ENCODE data around the gene TMUB1. TPM values are rescaled to one million over a fixed set of nuclear protein-coding genes. Genes with fewer than 3 reads are reported as not detected.

Gene TMUB1
- total RNA-seq, 1 experiment from 2014 or later = 43.8 TPM

DNA sequence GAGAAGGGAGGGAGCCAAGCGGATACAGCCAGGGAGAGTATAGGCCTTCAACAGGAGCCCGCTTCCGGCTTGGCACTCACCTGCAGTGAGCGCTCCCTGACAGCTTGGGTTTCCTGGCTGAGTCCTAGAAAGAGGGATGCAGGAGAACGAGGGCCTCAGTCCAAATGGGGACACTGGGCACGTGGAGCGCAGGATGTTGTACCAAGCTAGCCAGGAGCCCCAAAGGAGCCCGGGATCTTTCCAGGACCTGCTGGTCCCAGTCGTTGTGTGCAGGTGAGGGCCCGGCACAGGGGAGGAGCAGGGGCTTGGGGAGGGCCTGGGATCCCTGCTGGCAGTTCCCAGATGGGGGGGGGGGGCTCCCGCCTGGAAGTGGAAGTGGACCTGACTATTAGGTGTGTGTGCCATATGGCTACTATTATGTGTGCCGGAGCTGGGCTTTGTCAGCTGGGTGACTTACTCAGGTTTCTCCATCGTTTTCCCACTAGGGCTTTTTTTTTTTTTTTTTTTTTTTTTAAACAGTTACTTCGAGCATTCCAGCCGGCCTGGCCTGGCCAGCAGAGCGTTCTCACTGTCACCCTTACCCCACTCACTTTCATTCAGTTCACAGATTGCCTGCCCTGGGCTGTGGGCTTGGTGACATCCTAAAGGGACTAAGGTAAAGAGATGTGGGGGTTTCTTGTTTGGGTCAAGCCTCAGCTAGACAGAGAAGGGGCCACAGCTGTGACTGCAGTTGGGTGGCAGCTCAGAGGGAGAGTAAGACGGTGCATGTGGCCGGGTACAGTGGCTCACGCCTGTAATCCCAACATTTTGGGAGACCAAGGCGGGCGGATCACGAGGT lies 6.8 kb upstream of the TMUB1 start:
- peaks cover 18% of the 10 kb centered on the region for H3K36me3 ChIP-seq (ENCODE audit: insufficient read depth, low read length, poor library complexity, severe bottlenecking)
- TF ChIP-seq EZH2 (IDR thresholded peaks at IDR 0.05; ENCODE audit: borderline replicate concordance, low read depth, low read length, poor library complexity, severe bottlenecking) = no peak
- TF ChIP-seq, protein P1, sequence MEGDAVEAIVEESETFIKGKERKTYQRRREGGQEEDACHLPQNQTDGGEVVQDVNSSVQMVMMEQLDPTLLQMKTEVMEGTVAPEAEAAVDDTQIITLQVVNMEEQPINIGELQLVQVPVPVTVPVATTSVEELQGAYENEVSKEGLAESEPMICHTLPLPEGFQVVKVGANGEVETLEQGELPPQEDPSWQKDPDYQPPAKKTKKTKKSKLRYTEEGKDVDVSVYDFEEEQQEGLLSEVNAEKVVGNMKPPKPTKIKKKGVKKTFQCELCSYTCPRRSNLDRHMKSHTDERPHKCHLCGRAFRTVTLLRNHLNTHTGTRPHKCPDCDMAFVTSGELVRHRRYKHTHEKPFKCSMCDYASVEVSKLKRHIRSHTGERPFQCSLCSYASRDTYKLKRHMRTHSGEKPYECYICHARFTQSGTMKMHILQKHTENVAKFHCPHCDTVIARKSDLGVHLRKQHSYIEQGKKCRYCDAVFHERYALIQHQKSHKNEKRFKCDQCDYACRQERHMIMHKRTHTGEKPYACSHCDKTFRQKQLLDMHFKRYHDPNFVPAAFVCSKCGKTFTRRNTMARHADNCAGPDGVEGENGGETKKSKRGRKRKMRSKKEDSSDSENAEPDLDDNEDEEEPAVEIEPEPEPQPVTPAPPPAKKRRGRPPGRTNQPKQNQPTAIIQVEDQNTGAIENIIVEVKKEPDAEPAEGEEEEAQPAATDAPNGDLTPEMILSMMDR (conservative IDR thresholded peaks at IDR 0.05; ENCODE audit: low read depth, low read length) = no peak
- intact Hi-C loops (cut with micrococcal nuclease; ENCODE audit: unreplicated experiment) = no loop called here

DNA sequence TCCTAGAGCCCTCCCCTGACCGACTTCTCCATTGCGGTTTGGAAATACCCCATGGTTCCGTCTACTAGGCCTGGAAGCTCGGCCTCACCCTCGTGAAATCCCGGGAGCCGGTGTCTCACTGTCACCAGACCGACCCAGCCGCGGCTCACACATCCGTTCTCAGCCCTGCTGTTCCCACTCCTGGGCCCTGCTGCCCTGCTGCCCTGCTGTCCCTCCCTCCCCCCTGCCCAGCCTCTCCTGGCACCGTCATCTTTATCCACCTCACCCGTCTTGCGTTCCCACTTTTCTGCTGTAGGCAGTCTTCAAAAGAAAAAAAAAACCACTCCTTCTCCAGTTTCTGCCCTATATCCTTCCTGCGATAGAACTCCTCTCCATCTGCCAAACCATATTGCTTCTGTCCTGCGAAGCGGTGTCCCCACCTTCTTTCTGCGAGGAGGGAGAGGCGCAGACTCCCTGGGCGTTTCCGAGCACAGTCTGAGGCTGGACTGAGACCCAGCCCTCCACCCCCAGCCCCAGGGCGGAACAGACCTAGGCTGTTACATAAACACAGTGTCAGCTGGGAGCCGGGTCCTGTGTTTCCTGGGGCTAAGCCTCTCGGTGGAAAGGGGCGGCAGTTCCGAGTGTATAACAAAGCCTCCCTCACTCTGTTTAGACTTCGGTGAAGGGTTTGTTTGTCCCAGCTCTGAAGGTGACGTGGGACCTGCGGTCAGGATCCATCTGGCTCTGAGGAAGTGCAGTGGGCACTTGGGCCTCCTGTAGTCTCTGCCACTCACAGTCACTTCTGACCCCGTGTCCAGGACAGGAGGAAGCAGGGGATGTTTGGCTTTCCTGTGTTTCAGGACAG lies 5.8 kb upstream of the TMUB1 start:
- H3K4me1 ChIP-seq (ENCODE audit: insufficient read depth, low read length, poor library complexity, severe bottlenecking) = peaks cover 20% of the 10 kb centered on the region
- peak overlapping the region; percentile 30 for H3K27ac ChIP-seq (ENCODE audit: low read depth, low read length, poor library complexity, severe bottlenecking)

More for the DNA sequence above, 6.8 kb upstream of the TMUB1 start:
- Histone ChIP-seq H3K4me1 (ENCODE audit: insufficient read depth, low read length, poor library complexity, severe bottlenecking) (peaks cover 20% of the 10 kb centered on the region), H3K27me3 (replicated peaks; ENCODE audit: insufficient read depth, low read depth, low read length, poor library complexity) (no peaks in the 10 kb centered on the region), H3K4me3 (ENCODE audit: low read depth, low read length, poor library complexity, severe bottlenecking) (no peak overlapping the region), H3K27ac (ENCODE audit: low read depth, low read length, poor library complexity, severe bottlenecking) (no peak overlapping the region), H3K9me3 (ENCODE audit: low read depth, low read length, poor library complexity, severe bottlenecking) (no peaks in the 10 kb centered on the region)
- ChIA-PET CTCF (interaction anchor here (1.0 kb wide), 1 partner anchor 21 kb away, joined by 4 read pairs; no protein-coding TSS in a partner anchor), POLR2A (ENCODE audit: low non-redundant PET) (no interaction called here)
- no peak for DNase-seq (ENCODE audit: low spot score)
- BruUV-seq (replicated peaks) = no TSS peak

More for the DNA sequence above, 5.8 kb upstream of the TMUB1 start:
- intact Hi-C loops (cut with micrococcal nuclease; ENCODE audit: unreplicated experiment) = no loop called here
- no peak for TF ChIP-seq EZH2 (IDR thresholded peaks at IDR 0.05; ENCODE audit: borderline replicate concordance, low read depth, low read length, poor library complexity, severe bottlenecking)
- TF ChIP-seq, protein P1 (conservative IDR thresholded peaks at IDR 0.05; ENCODE audit: low read depth, low read length) = no peak
- no peak for DNase-seq (ENCODE audit: low spot score)
- Histone ChIP-seq H3K27me3 (replicated peaks; ENCODE audit: insufficient read depth, low read depth, low read length, poor library complexity) (no peaks in the 10 kb centered on the region), H3K4me3 (ENCODE audit: low read depth, low read length, poor library complexity, severe bottlenecking) (no peak overlapping the region), H3K9me3 (ENCODE audit: low read depth, low read length, poor library complexity, severe bottlenecking) (no peaks in the 10 kb centered on the region), H3K36me3 (ENCODE audit: insufficient read depth, low read length, poor library complexity, severe bottlenecking) (peaks cover 18% of the 10 kb centered on the region)
- ChIA-PET POLR2A (ENCODE audit: low non-redundant PET) (no interaction called here), CTCF (no interaction called here)
- BruUV-seq (replicated peaks) = no TSS peak
